Subcutaneous adipose tissue (tissue), 4 donors: ENCODE data around the gene CCL21. TPM values are rescaled to one million over a fixed set of nuclear protein-coding genes. Genes with fewer than 3 reads are reported as not detected.

Source experiments
- total RNA-seq, 4 donors: library from RNA; depleted of rRNA; stranded (reverse); fragments of >200 nt; gene quantifications; one replicate each; pipeline ENCODE4 v1.1.0, GENCODE V29; 2016
- TF ChIP-seq, protein P1 (sequence below): fragments of 450-650 bp; IDR thresholded peaks from one replicate; pipeline ENCODE4 v1.5.1; 2016; ENCODE audit warnings: low read depth, mild to moderate bottlenecking, control low read depth, antibody characterized with exemption, moderate library complexity

CCL21 gene
- total RNA-seq, 4 donors from 2014 or later = 1.4 to 9.5 (median 3.1) TPM

DNA sequence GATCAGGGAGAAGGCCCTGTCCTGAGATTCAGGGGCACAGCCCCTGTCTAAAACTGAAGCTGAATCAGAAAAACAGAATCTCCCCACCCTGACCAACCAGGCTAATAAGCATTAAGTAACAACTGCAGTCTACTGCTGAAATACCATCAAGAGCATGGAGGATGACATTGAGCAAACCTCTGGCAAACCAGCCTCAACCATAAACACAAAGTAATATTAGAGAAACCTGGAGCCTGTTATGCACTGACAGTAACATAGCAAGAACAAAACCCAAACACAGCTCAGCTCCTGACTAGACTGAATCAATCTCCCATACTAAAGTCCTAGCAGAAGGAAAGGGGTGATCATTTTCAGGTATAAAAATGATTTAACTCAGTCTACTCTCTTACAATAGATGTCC lies 24.8 kb upstream of the CCL21 start:
- TF ChIP-seq, protein P1, sequence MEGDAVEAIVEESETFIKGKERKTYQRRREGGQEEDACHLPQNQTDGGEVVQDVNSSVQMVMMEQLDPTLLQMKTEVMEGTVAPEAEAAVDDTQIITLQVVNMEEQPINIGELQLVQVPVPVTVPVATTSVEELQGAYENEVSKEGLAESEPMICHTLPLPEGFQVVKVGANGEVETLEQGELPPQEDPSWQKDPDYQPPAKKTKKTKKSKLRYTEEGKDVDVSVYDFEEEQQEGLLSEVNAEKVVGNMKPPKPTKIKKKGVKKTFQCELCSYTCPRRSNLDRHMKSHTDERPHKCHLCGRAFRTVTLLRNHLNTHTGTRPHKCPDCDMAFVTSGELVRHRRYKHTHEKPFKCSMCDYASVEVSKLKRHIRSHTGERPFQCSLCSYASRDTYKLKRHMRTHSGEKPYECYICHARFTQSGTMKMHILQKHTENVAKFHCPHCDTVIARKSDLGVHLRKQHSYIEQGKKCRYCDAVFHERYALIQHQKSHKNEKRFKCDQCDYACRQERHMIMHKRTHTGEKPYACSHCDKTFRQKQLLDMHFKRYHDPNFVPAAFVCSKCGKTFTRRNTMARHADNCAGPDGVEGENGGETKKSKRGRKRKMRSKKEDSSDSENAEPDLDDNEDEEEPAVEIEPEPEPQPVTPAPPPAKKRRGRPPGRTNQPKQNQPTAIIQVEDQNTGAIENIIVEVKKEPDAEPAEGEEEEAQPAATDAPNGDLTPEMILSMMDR = no peak

DNA sequence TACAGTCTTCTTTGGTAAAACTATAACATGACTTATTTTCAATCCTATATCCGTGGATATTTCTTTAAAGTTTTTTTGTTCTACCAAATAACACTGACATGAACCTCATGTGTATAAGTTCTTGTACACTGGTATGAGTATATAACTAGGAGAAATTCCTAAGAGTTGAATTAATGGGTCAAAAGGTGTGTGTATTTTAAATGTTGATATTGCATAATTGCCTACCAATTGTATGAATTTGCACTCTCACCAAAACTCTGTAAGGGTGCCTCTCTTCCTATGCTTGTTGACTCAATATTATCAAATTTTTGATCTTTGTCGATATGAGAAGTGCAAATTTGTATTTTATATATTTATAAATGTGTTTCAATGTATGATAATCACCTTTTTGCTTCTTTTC lies 22.9 kb upstream of the CCL21 start:
- TF ChIP-seq, protein P1 = no peak

GRCh38 chr9:34732478-34732877 lies 22.5 kb upstream of the CCL21 start:
- TF ChIP-seq, protein P1 = no peak

DNA sequence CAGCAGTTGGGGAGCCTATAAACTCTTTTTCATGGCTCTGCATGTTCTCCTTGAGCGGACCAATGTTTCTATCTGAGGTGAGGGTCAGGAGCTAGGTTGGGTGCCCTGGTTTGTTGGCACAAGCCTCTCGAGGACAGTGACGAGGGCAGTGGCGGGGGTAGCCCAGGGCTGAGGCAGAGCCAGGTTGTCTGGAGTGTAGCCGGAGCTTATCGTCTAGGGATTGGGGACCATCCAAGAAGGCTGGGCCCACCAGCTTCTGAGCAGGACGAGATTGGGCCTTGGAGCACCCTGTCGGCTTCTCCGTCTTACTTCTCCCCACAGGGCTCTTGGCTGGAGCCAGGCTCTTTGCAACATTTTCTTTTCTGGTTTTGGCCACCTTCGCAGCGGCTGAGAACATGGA lies 13.2 kb upstream of the CCL21 start:
- TF ChIP-seq, protein P1 = no peak

GRCh38 chr9:34719021-34719768 lies 9.3 kb upstream of the CCL21 start:
- TF ChIP-seq, protein P1 = no peak

GRCh38 chr9:34717996-34718614 lies 8.2 kb upstream of the CCL21 start:
- TF ChIP-seq, protein P1 = no peak

DNA sequence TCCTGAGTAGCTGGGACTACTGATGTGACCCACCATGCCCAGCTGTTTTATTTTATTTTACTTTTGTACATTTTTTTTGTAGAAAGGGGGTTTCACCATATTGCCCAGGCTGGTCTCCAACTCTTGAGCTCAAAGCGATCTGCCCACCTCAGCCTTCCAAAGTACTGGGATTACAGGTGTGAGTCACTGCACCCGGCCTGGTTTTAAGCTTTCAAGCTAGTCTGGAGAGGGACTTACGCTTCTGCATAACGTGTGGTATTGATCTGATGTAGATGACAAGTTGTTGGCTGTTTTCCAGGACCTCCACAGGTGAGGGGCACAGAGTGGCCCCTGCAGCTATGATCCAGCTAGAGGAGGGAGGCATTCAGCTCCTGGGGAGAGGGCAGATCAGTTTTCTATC lies 6.8 kb upstream of the CCL21 start:
- TF ChIP-seq, protein P1 = no peak
